Eye (tissue), 1 donor: ENCODE data around the gene STC2.

Experiments
- DNase-seq: peaks from one replicate; pipeline ENCODE4 v3.0.0-alpha.2; 2015

The STC2 gene

DNA sequence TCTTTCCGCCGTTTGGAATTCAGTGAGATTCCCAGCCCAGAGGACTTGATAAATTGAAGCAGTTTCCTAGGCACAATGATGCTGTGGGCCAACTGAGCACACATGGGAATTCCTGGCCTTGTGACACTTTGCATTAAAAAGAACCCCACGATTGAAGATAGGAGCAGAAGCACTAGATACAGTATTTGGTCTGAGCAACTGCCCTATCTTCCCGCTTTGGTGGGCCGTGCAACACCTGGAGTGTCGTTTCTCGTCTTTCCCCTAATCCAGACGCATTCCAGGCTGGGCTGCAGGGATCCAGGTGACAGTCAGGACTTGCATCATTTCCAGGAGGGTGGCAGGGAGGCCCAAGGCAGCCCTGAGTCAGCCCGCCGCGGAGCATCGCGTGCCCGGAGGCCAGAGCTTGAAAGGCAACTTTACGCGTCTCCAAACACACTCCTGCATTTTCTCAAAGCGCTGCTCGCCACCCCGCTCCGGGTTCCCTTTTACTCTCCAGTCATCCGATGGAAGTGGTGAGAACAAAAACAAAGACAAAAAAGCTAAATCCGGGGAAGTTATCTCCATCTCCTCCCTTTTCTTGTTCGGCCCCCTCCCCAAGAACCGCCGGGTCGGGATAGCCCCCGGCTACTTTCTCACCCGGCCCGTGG, 753 bp upstream of the STC2 start:
- DNase-seq: peak; percentile 79

DNA sequence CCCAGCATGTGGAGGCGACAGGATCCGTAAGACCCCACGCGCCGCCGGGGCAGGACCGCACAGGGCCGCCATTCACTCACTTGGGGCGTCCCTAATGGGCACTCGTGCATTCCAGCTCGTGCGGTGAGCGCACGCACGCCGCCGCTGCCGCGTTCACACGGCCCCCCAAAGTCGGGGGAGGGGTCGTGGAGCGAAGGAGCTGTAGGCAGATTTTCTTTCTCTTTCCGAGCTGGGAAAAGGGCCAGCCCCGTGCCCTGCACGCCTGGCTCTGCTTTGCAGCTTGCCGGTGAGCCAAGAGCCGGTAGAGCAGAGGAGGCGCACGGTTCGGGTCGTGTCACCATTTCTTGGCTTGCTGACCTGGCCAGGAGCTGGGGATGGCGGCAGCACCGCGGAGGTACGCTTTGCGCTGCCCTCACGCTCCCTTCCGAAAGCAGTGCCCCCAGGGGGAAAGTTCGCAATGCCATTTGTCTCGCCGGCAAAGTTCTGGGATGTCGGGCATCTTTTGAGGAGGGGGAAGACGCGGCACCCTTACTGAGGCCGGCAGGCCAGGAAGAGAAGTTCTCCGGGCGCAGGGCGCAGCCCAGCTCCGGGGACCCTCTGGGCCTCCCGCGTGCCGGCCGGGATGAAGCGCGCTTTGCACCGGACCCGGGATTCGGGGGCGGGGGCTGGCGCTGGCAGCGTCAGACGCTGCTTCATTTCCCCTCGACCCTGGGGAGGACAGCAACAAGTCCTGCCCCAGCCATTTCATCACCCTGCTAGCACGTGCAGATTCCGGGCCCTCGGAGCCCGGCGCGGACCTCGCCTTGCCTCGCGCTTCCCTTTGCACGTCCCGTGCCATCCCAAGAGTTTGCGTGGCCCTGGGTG, 898 bp downstream of the STC2 start:
- peak; percentile 77 for DNase-seq

DNA sequence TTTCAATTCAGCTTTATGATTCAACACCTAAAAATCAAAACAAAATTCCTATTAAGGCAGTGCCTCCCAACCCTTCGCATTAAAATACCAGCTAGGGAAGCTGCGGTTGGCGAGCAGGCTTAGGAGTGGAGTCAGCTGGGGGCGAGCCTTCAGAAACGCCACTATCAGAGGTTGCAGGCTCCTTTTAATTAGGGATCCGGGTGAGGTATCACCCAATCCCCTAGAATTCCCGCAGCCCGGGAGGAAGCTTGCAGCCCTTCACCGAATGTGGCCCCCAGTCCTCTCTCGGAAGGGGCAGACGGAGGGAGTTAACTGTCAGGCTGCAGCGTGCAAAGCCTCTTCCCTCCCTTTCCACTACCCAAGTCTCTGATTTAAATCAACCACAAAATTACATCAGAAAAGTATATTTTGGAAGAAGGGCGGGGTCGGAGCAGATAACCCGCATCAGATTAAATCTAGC, 1.7 kb downstream of the STC2 start:
- DNase-seq: peak; percentile 58

DNA sequence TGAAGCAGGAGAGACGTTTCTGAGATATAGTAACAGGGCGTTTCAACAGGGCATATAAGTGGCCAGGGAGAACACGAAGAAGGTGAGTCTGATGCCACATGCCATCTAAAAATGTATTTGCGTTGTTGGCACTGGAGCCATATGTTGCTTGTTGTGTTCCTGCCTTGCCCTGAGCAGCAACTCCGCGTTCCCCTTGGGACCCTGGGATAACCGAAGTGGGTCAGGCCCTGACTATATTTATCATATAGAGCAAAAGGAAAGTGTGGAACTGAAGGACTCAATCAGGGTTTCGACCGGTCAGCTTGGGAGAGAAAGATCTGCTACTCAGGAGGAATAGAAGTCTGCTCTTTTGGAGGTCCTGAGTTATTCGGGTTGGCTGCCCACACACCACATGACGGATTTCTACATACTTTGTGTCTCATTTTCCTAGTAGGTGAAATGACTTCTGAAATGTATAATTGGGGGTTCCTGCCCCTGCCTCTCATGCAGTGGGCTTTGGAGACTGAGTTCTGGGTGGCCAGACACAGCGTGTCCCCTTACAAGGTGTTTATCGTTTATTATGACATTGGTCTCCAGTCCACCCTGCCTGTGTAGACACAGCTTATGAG, 3.0 kb downstream of the STC2 start:
- no peak for DNase-seq

DNA sequence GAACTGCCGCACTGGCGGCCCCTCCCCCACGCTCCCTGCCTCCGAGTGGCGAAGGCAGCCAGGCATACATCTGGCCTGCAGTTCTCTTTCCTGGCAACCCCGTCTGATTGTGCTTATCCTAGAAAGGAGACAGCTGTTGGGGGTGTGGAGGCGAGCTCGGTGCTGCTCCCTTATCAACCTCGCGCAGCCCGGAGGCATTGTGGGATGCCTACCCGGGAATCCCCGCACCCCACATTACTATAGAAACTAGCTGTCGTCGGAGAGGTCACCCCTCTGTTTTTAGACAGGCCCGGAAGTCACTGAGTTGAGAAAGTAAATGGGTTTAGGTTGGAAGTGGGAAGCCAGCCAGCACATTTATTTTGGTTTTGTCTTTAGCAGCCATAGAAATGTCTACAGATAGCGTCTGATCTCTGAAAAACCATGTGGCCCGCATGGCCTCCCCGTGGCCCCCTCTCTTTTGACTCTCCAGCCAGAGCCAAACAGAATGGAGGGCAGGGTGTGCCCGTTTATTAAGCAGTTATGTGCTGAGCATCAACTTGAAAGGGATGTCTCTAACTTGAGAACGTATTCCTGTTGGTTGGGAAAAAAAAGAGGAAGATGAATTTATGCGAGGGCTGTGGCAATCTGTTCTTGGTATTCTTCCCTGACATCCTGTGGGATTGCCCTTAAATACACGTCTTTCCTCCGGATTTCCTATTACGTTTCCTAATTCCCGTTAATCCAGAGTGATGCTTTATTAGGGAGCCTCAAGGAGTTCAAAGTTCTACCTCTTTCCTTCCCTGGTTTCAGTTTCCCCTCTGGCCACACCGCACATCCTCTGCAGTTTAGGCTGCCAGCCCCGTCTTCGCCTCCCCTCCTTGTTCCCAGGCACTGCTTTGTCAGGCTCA, 3.9 kb downstream of the STC2 start:
- DNase-seq: peak; percentile 84

DNA sequence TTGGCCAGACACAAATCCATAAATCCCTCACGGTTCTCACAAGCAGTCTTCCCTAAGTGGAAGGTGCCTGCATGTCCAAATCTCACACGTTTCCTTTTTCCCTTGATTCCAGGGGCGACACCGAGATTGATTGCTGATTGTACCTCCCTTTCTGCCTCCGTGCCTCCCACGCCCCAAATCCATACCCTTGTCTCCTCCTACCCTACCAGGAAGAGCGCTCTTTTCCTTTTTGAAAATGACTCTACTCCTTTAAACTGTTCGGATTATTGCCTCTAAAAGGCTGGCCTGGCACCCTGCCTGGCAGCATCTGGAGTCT, 4.5 kb downstream of the STC2 start:
- no peak for DNase-seq

DNA sequence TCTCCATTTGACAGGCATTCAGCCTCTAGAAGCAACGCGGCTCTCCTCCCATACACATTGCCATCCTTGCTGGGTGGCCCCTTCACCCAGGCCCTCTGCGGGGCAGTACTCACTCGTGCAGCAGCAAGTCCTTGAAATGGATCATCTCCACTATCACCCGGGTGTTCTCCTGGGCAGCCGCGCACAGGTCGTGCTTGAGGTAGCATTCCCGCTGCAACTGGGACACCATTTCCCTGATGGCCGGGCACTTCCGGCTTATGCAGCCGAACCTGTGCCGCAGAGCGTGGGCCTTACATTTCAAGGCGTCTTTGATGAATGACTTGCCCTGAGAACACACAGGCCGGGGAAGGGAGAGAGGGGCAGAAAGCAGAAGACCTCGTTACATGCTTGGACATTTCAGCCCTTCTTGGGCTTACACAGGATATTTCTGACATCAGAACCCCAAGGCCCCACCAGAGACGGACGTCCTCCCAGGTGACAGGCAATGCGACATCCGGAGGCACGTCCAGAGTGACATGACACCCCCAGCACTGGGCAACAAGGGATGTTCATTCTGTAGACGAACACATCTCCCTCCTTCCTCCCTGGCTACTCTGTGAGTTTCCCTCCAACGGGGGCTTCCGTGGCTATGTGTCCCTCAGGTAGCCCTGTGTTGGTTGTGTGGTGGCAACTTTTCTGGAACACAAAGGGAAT, 5.0 kb downstream of the STC2 start:
- no peak for DNase-seq

DNA sequence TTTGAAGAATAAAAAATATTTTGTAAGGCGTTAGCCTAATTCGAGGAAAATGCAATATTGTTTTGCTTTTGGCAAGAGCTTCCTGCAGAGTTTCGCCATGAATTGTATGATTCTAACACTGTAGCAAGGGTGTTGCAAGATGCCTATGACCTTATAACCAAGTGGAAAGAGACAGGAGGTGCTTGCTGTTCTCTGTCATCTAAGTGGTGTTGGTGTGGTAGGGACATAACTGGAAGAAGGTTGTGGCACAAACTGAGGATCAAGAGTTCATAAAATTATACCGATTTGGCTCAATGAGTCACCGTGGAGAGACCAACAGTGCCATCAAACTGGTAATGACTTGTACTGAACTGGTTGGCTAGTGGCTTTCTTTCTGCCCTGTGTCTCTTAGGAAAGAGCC, 6.3 kb downstream of the STC2 start:
- DNase-seq: no peak

DNA sequence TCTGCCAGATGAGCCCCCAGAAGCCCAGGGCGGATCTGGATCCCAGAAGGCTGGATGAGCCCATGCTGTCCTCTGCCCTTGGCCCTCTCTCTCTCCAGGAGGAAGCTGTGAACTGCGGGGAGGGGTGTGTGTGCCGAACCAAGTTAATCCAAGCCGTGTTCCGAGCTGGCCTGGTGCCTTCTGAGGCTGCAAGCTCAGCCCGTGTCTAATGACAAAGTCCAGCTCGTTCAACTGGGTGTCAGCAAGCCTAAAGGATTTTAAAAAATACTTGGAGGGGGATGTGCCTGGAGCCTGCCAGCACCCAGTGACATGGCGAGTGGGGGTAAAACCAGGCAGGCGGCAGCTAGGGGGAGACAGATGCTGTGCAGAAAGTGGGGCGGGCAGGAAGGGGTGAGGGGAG, 8.0 kb downstream of the STC2 start:
- peak; percentile 57 for DNase-seq

DNA sequence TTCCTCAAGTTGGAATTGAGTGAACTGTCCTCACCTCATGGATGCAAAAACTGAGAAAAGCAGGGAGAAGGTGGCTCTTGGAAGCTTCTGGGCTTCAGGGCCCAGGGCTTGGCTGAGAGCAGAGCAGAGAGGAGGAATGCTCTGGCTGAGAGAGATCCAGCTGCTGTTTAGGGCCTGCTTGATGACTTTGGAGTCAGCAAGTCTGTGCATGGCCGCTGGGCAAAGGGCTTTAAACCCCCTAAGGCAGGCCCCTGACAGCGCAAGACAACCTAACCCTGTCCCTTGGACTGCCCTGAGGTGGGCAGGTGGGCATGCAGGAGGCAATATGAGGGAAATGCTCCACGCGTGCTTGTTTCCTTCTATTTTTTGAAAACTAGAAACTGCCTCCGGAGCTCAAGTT, 8.6 kb downstream of the STC2 start:
- no peak for DNase-seq

DNA sequence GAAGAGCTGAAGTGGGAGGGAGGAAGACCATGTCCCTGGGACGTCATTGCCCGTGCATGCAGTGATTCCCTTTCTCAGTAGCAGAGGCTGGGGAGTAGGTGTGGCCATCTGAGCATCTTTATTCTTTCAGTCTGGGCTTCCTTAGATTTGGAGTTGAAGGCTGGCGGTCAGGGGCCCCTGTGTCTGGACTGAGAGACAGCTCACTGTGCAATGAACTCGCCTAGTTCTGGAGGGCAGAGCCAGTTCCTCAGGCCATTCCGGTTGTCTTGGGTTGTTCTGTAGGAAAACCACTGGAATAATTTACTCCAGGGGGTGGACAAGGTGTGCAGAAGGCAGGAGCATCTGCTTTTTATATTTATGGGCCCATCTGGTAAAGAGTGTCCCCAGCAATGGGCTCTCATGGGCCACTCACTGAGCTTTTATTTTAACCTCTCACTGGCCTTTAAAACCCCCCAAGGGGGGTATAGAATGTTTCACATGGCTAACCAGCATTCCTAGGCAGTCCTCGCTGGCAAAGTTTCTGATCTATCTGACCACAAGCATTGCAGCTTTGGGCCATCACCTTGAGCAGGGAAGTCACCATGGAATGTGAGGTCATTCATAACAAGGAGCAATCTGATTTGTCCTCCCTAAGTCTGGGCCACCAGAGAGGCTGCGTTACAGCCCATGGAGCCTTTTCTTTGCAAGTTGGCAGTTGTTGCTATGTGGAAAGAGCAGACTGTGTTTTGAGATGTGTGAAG, 9.2 kb downstream of the STC2 start:
- no peak for DNase-seq

DNA sequence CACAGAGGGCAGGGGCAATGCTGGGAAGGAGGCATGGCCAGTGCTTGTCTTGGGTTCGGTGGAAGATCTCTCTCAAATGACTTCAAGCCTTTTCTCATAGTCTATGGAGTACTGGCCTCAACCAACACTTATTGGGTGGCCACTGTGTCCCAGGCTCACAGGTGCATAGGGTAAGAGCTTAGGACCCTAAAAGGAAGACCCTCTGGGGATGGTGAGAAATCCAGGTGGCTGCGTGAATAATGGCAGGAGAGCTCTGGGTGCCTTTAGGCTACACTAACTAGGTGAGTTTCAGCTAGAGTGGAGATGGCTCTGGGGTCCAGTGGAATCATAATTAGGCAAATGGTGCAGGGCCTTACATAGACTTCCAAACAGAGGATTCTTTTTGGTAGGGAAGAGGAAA, 9.9 kb downstream of the STC2 start:
- DNase-seq: no peak

DNA sequence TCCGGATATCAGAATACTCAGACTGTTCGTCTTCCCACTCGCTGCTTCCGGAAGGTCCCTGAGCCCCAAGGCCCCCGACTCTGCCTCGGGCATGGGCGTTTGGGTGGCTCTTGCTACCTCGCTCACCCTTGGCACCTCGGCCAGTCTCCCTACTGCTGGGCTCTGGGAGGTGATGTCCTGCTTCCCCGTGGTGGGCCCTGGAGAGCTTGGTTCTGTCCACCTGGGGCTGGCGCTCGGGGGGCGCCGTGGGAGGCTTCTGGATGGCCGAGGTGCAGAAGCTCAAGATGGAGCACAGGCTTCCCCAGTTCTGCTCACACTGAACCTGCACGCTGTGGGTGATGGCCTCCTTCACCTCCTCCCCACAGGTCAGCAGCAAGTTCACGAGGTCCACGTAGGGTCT, 10.4 kb downstream of the STC2 start:
- no peak for DNase-seq

DNA sequence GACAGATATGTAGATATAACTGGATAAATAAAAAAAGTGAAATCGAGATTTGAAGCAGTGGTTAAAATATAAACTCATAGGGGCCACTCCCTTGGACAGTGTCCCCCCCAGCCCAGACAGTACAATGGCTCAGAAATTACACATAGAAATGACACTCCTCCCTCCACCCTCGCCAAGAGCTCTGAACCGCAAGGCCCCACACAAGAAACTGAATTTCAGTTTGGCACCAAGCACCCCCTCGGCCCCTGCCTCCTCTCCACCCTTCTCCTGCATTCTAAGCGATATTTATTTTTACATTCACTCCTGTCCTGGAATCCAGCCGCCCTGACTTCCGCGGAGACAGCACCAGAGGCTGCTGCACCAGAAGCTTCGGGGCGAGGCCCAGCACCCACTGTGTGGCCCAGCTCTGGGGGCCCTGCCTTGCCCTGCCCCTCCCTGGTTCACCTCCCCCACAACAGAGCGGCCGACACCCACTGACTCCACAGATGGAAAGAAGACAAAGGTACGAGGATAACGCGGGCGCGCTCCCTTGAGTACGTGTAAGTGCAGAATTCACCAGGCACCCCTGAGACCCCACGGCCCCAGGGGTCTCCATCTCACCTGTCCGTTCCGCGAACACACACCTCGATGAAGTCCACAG, 11.0 kb downstream of the STC2 start:
- no peak for DNase-seq

DNA sequence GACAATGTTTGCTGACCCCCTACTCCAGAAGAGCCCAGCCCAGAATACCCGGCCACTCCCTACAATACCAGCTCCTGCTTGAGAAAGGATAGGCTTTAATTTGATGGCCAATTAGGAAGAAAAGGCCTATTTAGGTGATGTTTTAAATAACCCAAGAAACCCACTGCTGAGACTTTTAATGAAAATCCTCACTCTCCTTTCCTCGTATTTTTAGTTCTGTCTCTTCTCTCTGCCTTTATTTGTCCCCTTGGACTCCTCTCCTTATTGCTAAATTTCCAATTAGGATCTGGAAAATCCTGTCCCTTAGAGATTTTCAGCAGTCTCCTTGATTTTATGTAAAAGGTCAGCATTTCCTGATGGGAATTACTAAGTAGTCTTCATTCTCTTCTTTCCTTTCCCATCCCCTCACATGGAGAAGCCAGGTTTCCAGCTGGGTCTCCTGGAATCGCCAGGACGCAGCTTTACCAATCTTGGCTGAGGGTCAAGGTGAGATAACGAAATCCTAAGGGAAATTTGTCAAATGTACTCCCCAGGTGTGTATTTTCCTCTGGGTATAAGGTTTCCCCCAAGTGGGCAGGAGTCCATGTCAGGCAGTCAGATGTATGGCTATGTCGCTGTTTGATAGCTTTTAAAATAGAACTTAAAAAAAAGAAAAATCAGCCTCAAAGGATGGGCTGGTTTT, 11.7 kb downstream of the STC2 start:
- no peak for DNase-seq

DNA sequence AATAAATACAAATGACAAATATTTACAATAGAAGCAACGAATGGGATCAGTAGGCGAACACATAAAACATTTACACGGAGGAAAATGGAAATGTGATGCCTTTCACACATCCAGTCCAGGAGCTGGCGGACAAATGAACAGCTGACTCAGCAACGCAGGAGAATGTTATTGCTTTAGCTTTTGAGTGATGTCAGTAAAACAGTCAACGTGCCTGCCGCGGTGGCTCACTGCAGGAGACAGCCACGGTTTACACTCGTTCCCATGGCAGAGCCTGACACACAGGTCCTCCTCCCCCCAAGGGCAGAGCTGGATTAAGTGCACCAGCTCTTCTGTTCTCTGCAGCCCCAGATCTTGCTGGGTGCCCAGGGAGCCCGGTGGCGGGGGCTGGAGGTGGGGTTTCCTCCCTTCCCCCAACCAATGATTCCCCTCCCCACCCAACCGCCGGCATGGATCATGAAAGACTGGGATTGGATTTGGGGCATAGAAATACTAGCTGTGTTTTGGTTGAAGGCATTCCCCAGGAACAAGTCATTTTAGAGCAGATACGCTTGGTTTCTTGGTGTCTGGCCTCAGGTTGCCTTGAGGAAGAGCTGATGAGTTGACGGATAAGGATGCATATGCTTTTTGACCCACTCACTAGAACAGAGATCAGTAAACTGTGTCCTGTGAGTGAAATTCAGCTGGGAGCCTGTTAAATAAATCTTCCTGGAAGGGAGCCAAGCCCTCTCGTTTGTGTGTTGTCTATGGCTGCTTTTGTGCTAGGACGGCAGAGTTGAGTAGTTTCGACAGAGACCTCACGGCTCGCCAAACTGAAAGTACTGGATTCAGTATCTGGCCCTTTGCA, 12.5 kb downstream of the STC2 start:
- DNase-seq: peak; percentile 90

DNA sequence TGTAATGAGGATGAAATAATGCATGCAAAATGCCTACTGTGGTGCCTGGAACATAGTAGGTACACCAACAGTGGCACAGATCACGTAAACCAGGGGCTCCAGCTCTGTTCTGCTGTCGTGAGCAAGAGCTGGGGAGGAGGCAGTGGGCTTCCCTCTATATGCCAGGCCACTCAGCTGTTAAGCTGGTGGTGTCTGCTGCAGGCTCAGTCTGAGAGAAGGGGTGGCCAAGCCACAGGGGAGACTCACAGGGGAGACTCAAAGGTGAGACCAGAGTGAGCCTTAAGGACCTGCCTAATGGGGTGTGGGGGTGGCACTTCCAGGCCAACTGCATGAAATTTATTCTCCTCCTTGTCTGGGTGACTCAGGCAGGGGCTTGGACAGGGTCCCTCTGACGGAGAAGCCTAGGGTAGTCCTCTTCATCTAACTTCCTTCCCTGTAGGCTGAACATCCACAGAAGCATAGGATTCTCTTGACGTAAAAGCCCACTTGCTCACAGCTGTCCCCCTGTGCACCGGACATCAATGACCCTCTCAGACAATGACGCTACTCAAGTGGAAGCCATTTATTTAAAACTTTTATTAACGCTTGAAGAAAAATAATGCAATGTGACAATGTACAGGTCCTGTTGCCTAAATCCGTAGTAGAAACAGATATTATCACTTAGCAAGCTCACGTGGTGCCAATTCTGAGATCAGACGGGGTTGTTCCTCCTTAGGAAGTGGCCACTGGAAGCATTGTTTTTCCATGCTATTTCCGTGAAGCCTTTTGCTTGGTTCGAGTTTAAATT, 13.9 kb downstream of the STC2 start:
- DNase-seq: peak; percentile 87

DNA sequence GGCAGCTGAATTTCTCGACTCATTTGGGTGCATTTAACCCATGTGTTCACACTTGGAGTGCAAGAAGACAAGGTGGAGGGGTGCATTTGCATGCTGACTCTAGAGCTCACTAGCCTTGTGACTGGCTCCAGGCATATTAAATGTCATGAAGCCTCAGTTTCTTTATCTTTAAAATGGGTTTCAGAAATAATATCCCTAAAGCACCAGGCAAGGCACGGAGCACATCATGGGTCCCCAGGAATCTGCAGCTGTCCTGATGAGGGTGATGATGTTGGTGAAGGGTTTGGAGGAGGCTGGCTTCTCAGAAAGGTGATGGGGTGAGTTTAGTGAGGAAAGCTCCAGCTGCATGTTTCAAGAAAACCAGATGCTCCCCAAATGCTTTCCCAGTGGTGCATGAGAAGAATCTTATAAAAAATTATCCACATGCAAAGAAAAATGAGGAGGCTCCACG, 14.8 kb downstream of the STC2 start:
- no peak for DNase-seq

DNA sequence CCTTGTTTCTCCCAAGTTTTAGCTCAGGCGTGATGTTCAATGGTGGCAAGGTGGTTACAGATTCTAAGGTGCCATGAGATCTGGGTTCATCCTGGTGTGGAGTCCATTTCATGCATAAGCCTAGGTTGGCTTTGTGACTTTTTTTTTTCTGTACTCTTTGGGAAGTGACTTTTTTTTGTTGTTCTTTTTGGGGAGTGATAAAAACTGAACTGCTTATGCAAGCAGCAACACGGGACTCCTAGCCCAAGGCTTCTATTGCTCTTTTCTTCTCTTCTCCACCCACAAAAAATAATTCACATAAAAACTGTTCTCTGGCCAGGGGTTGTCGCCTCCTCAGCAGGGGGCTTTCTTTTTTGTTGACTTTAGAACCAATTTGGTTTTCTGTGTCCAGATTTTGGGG, 15.4 kb downstream of the STC2 start:
- no peak for DNase-seq
